ENCODE results near the gene PLCH1. TPM values are rescaled to one million over a fixed set of nuclear protein-coding genes. Genes with fewer than 3 reads are reported as not detected.
A peak's percentile ranks its signal among the peaks of the same experiment; 100 is the strongest.

PLCH1 gene
- total and polyA plus RNA-seq, 9 of the 15 experiments (the other 6 are each of a cell fraction or from before 2014, with no cell fraction given), result 0.17 to 0.62 (median 0.40) TPM

DNA sequence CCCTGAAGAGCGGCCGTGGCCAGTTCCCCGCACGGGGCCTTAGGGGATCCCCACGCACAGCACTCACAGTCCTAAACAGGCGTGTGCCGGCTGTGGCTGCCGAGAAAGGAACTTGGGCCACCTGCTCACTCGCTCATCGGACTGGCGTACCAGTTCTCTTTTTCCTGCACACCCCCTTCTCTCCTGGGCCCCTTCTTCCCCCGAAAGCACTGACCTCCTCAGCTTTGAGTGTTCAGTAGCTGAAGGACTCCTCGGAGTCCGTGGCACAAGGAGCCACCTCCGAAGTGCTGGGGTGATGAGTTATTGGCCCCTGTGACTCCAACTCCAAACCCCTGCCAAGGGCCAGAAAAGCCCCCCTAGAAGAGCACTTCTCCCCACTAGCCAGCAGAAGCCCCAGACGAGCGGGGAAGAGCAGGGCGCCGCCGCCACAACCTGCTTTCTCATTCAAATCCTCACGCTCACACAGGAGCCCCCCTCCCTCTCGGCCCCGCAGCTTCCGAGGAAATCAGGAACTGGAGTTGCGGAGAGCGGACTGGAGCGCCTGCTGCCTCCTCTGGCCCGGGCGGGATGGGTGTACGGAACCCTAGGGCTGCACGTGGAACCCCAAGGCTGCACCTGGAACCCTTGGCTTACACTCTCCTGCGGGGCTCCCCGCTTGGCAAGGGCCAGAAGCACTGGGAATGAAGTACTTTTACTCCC lies at the start of gene PLCH1 (continued):
- TF ChIP-seq, protein P1, sequence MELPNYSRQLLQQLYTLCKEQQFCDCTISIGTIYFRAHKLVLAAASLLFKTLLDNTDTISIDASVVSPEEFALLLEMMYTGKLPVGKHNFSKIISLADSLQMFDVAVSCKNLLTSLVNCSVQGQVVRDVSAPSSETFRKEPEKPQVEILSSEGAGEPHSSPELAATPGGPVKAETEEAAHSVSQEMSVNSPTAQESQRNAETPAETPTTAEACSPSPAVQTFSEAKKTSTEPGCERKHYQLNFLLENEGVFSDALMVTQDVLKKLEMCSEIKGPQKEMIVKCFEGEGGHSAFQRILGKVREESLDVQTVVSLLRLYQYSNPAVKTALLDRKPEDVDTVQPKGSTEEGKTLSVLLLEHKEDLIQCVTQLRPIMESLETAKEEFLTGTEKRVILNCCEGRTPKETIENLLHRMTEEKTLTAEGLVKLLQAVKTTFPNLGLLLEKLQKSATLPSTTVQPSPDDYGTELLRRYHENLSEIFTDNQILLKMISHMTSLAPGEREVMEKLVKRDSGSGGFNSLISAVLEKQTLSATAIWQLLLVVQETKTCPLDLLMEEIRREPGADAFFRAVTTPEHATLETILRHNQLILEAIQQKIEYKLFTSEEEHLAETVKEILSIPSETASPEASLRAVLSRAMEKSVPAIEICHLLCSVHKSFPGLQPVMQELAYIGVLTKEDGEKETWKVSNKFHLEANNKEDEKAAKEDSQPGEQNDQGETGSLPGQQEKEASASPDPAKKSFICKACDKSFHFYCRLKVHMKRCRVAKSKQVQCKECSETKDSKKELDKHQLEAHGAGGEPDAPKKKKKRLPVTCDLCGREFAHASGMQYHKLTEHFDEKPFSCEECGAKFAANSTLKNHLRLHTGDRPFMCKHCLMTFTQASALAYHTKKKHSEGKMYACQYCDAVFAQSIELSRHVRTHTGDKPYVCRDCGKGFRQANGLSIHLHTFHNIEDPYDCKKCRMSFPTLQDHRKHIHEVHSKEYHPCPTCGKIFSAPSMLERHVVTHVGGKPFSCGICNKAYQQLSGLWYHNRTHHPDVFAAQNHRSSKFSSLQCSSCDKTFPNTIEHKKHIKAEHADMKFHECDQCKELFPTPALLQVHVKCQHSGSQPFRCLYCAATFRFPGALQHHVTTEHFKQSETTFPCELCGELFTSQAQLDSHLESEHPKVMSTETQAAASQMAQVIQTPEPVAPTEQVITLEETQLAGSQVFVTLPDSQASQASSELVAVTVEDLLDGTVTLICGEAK (IDR thresholded peaks at IDR 0.05), result peak; percentile 38; the same call in 1 of the 2 replicates
- TF ChIP-seq, protein P1 (CRISPR knock-in tag; IDR thresholded peaks at IDR 0.05), result no peak
- TF ChIP-seq FOXM1 (IDR thresholded peaks at IDR 0.05; ENCODE audit: low read depth), result peak; percentile 66; the same call in 1 of the 2 replicates
- TF ChIP-seq FOXM1 (CRISPR knock-in tag; IDR thresholded peaks at IDR 0.05; ENCODE audit: low read depth), result no peak
- TF ChIP-seq HOXB6 (CRISPR knock-in tag; IDR thresholded peaks at IDR 0.05; ENCODE audit: borderline replicate concordance), result no peak
- no peak for TF ChIP-seq ZNF785 (CRISPR knock-in tag; IDR thresholded peaks at IDR 0.05)
- TF ChIP-seq, protein P2, sequence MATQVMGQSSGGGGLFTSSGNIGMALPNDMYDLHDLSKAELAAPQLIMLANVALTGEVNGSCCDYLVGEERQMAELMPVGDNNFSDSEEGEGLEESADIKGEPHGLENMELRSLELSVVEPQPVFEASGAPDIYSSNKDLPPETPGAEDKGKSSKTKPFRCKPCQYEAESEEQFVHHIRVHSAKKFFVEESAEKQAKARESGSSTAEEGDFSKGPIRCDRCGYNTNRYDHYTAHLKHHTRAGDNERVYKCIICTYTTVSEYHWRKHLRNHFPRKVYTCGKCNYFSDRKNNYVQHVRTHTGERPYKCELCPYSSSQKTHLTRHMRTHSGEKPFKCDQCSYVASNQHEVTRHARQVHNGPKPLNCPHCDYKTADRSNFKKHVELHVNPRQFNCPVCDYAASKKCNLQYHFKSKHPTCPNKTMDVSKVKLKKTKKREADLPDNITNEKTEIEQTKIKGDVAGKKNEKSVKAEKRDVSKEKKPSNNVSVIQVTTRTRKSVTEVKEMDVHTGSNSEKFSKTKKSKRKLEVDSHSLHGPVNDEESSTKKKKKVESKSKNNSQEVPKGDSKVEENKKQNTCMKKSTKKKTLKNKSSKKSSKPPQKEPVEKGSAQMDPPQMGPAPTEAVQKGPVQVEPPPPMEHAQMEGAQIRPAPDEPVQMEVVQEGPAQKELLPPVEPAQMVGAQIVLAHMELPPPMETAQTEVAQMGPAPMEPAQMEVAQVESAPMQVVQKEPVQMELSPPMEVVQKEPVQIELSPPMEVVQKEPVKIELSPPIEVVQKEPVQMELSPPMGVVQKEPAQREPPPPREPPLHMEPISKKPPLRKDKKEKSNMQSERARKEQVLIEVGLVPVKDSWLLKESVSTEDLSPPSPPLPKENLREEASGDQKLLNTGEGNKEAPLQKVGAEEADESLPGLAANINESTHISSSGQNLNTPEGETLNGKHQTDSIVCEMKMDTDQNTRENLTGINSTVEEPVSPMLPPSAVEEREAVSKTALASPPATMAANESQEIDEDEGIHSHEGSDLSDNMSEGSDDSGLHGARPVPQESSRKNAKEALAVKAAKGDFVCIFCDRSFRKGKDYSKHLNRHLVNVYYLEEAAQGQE (IDR thresholded peaks at IDR 0.05; ENCODE audit: borderline replicate concordance), result peak; percentile 56
- TF ChIP-seq, protein P2 (CRISPR knock-in tag; IDR thresholded peaks at IDR 0.05; ENCODE audit: low read depth), result no peak
- peak; percentile 36 for TF ChIP-seq TBP (optimal IDR thresholded peaks at IDR 0.05; ENCODE audit: low read depth, low read length)

Data from K562 (cell line).